ENCODE data around the gene APOO. TPM values are rescaled to one million over a fixed set of nuclear protein-coding genes. Genes with fewer than 3 reads are reported as not detected.

The APOO gene
- total RNA-seq, 1 experiment from 2014 or later, result 42.3 TPM

GRCh38 chrX:23902419-23902818, 5.3 kb downstream of the APOO start:
- no peak for TF ChIP-seq EZH2 (IDR thresholded peaks at IDR 0.05; ENCODE audit: low read depth)
- TF ChIP-seq CTCF (conservative IDR thresholded peaks at IDR 0.05), result peak; percentile 68
- intact Hi-C loops (cut with micrococcal nuclease; ENCODE audit: unreplicated experiment), result loop anchor here (1.0 to 5.0 kb wide), 3 partner anchors 146 to 1765 kb away; no protein-coding TSS in a partner anchor
- H3K4me1 ChIP-seq (replicated peaks; ENCODE audit: insufficient read depth), result peaks cover 53% of the 10 kb centered on the region
- no peaks in the 10 kb centered on the region for H3K27me3 ChIP-seq (ENCODE audit: insufficient read depth, low read depth)
- H4K20me1 ChIP-seq (ENCODE audit: insufficient read depth), result no peaks in the 10 kb centered on the region
- H3K79me2 ChIP-seq (ENCODE audit: low read depth), result peaks cover 44% of the 10 kb centered on the region
- peak in 1 of 2 experiments; percentile 67 for DNase-seq
- BruUV-seq (replicated peaks), result no TSS peak
- POLR2A ChIA-PET (ENCODE audit: unreplicated experiment), result interaction anchor here (0.5 to 1.2 kb wide), 4 partner anchors 118 to 157 kb away, joined by 4 to 12 read pairs (median 5); partner anchors contain the start of gene SAT1
- H3K9me2 ChIP-seq (ENCODE audit: insufficient read depth), result no peaks in the 10 kb centered on the region
- peaks cover 33% of the 10 kb centered on the region for H3F3A ChIP-seq (ENCODE audit: insufficient read depth, low read depth)
- H3K36me3 ChIP-seq (ENCODE audit: low read depth), result no peaks in the 10 kb centered on the region
- peak overlapping the region; percentile 52 for H3K4me2 ChIP-seq
- no peaks in the 10 kb centered on the region for H3K9me3 ChIP-seq (ENCODE audit: insufficient read depth, low read depth)
- peak overlapping the region; percentile 91 for H3K27ac ChIP-seq
- H3K4me3 ChIP-seq, result no peak overlapping the region
- CTCF ChIA-PET, result interaction anchor here (0.5 to 2.3 kb wide), 10 partner anchors 113 to 1917 kb away, joined by 3 to 11 read pairs (median 6); partner anchors contain the start of genes ACOT9 and SAT1
- no peak overlapping the region for H2AFZ ChIP-seq

GRCh38 chrX:23901805-23902204, 5.9 kb downstream of the APOO start:
- Histone ChIP-seq H3K4me2 (peak overlapping the region; percentile 52), H4K20me1 (ENCODE audit: insufficient read depth) (no peaks in the 10 kb centered on the region), H3K4me3 (no peak overlapping the region), H3K9me3 (ENCODE audit: insufficient read depth, low read depth) (no peaks in the 10 kb centered on the region), H3K4me1 (replicated peaks; ENCODE audit: insufficient read depth) (peaks cover 52% of the 10 kb centered on the region), H3K36me3 (ENCODE audit: low read depth) (no peaks in the 10 kb centered on the region), H3F3A (ENCODE audit: insufficient read depth, low read depth) (peaks cover 32% of the 10 kb centered on the region), H2AFZ (no peak overlapping the region), H3K79me2 (ENCODE audit: low read depth) (peaks cover 40% of the 10 kb centered on the region), H3K9me2 (ENCODE audit: insufficient read depth) (no peaks in the 10 kb centered on the region), H3K27me3 (ENCODE audit: insufficient read depth, low read depth) (no peaks in the 10 kb centered on the region), H3K27ac (peak overlapping the region; percentile 91)
- POLR2A ChIA-PET (ENCODE audit: unreplicated experiment), result interaction anchor here (0.6 to 1.2 kb wide), 5 partner anchors 118 to 157 kb away, joined by 4 to 6 read pairs (median 5); partner anchors contain the start of gene SAT1
- intact Hi-C loops (cut with micrococcal nuclease; ENCODE audit: unreplicated experiment), result loop anchor here (1.0 to 5.0 kb wide), 5 partner anchors 120 to 1765 kb away; no protein-coding TSS in a partner anchor
- CTCF ChIA-PET, result interaction anchor here (0.6 to 2.3 kb wide), 9 partner anchors 94 to 1917 kb away, joined by 3 to 11 read pairs (median 6); partner anchors contain the start of genes ACOT9 and SAT1
- TF ChIP-seq EZH2 (IDR thresholded peaks at IDR 0.05; ENCODE audit: low read depth) (no peak), CTCF (conservative IDR thresholded peaks at IDR 0.05) (peak; percentile 50)
- no TSS peak for BruUV-seq (replicated peaks)
- peak; percentile 22 to 60 for DNase-seq

- Histone ChIP-seq H3K27ac (peak overlapping the region; percentile 91), H2AFZ (no peak overlapping the region), H4K20me1 (ENCODE audit: insufficient read depth) (no peaks in the 10 kb centered on the region), H3K4me2 (peak overlapping the region; percentile 52), H3F3A (ENCODE audit: insufficient read depth, low read depth) (peaks cover 30% of the 10 kb centered on the region), H3K9me3 (ENCODE audit: insufficient read depth, low read depth) (no peaks in the 10 kb centered on the region), H3K79me2 (ENCODE audit: low read depth) (peaks cover 32% of the 10 kb centered on the region), H3K4me1 (replicated peaks; ENCODE audit: insufficient read depth) (peaks cover 45% of the 10 kb centered on the region), H3K9me2 (ENCODE audit: insufficient read depth) (no peaks in the 10 kb centered on the region), H3K4me3 (no peak overlapping the region), H3K36me3 (ENCODE audit: low read depth) (no peaks in the 10 kb centered on the region), H3K27me3 (ENCODE audit: insufficient read depth, low read depth) (no peaks in the 10 kb centered on the region)
- peak; percentile 30 to 95 for DNase-seq
- CTCF ChIA-PET, result interaction anchor here (0.6 to 2.3 kb wide), 5 partner anchors 93 to 388 kb away, joined by 3 to 11 read pairs (median 6); partner anchors contain the start of gene SAT1
- POLR2A ChIA-PET (ENCODE audit: unreplicated experiment), result interaction anchor here (0.6 to 1.1 kb wide), 3 partner anchors 12 to 148 kb away, joined by 5 to 10 read pairs (median 5); partner anchors contain the start of gene SAT1
- intact Hi-C loops (cut with micrococcal nuclease; ENCODE audit: unreplicated experiment), result loop anchor here (1.0 to 5.0 kb wide), 3 partner anchors 119 to 1764 kb away; no protein-coding TSS in a partner anchor
- BruUV-seq (replicated peaks), result no TSS peak
- no peak for TF ChIP-seq CTCF (conservative IDR thresholded peaks at IDR 0.05)
- TF ChIP-seq EZH2 (IDR thresholded peaks at IDR 0.05; ENCODE audit: low read depth), result no peak
These were observed 6.7 kb downstream of the APOO start for GRCh38 chrX:23901060-23901459.

Data from PC-9 (cell line).